GM21381 (cell line): ENCODE data around the gene PRKG1.

Source experiments
- ATAC-seq: cut with Tn5 transposase; IDR thresholded peaks from one replicate; pipeline ENCODE4 v1.9.1; 2021; ENCODE audit warnings: mild to moderate bottlenecking, moderate library complexity; ENCODE audit not compliant: unreplicated experiment

Gene PRKG1

DNA sequence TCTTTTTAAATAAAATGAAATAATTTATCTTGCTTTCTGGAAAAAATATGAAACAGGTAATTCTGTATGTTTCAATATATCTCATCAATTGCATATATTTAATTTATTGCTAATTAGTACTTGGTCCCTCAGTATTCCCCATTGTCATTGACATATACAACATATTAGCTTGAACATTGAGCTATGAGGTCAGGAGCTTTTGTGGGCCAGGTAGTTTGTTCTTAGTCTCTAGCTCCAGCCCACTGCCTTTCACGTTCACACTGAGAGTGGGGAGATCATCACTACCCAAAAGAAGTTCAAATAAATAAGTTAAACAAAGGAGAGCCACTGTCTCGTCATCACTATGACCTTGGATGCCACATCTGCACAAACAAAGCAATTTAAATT lies 1185.1 kb downstream of the PRKG1 start:
- ATAC-seq: no peak

DNA sequence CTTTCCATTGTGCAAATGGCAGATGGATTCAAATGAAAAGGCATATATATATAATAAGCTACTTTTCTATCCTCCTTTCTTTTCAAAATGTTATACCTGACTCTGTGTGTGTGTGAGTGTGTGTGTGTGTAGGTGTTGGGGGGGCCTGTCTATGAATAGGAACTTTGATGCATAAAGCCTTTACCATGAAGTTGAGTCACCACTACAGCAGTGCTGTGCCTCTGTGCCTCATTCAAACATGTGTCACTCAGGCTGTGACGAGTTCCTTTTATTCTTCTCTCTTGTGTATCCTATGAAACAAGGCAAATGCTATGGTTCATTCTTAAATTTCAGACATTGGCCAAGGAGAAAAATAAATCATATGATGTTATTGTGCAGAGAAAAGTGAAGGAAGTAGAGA lies 1187.1 kb downstream of the PRKG1 start:
- no peak for ATAC-seq

DNA sequence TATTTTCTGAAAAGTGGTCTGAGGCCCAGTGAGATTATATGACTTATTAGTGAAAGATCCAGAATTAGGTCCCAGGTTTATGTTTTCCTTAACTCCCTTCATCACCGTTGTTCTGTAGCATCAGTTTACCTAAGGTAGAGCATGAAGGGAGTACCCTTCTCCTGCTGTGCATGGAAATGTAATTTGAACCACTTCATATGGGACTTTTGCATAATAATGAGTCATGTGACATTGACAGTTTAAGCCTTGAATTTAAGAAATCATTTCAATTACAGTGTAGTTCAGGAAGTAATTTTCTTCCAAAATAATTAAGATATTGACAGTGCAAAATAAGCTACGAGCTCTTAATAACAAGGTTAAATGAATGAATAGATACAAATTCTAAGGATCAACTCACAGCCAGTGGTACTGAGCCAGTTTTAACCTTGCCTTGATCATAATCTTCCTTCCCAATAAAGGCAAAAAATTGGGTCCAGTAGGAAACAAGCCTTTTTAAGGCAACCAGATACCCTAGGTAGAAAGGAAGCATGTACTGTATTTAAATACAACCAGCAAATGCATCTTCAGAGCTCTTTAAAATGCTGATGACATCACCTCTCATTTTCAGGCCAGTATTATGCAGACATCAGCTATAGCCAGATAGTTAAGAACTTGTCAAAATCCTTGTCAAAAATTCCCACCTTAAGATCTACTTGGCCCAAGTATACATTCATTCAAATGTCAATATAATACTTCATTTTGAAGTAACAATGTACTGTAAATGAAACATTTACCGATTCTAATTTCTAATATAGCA lies 1191.0 kb downstream of the PRKG1 start:
- no peak for ATAC-seq

DNA sequence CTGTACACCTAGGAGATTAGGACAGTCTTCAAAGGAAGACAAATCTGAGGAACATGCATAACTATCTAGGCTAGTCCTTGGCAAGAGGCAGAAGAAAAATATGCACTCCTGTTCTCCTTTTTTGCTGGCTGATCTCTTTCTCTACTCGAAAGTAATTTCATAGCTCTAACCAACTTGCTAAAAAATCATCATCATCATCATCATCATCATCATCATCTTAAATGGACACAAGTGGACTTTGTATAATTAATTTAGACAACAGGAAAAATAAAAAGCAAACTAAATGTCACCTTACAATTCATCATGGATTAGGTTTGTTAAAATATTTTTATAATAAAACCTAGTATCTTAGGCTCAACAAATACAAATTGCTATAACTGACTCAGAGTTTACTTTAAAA lies 1192.6 kb downstream of the PRKG1 start:
- no peak for ATAC-seq

DNA sequence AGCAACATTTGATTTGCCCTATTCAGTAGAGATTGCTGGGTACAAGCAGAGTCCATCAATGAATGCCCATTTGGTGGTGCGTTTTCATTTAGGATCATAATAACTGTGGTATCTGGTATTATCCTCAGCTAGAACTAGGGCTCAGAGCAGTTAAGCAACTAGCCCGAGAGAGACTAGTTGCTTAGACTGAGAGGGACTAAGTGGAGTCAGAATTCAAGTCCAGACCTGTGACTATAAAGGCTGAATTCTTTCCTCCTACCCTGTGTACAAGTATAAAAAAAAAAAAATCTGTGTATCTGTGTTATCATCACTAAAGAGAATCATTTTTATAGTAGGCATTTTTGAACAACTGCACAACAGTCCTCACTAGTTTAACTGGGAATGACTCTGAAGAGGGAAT lies 1194.5 kb downstream of the PRKG1 start:
- ATAC-seq: no peak

DNA sequence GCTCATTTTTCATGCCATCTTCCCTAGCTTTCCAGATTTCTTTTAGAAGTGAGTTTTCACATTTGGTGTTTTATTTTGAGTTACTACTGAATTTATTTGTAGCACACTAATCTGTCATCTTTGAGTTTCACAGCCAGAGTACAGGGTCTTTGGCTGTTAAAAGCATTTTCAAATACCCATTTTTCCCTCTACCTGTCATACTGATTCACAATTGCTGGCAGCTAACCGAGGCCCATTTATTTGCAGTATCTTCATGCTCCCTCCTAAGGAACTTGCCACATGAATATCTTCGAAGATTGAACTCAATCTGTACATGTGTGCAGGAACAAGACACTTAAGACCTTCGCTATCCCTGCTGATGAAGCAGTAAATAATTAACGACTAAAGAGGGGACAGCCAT lies 1194.9 kb downstream of the PRKG1 start:
- no peak for ATAC-seq

DNA sequence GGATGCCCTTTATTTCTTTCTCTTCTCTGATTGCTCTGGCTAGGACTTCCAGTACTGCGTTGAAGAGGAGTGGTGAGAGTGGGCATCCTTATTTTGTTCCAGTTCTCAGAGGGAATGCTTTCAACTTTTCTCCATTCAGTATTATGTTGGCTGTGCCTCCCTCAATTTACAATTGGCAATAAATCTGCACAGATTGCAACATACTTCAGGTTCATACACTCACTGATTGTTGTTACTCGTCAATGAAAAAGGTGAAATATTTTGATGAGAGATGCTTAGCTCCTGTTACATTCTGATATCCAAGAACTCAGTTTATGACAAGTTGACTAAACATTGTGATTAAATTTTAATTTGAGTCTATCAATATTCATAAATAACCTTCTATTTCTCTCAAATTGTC lies 1201.9 kb downstream of the PRKG1 start:
- no peak for ATAC-seq

DNA sequence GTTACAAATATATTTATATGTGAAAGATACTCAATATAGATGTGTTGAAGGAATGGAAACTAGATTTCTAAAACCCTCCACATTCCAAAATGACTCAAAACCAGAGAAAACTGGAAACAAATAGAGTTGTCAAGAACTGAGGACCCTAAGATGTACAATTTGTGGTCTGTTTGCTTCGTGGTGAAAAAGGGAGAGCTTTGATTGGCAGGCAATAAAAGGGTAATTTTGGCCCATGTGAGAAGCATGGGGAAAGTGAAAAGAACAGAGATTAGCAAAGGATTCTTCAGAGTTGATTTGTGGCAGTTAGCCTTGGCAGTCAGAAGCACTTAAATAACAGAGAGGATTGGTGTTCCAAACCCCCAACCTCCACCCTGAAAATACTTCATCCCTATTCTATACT lies 1202.7 kb downstream of the PRKG1 start:
- ATAC-seq: no peak

DNA sequence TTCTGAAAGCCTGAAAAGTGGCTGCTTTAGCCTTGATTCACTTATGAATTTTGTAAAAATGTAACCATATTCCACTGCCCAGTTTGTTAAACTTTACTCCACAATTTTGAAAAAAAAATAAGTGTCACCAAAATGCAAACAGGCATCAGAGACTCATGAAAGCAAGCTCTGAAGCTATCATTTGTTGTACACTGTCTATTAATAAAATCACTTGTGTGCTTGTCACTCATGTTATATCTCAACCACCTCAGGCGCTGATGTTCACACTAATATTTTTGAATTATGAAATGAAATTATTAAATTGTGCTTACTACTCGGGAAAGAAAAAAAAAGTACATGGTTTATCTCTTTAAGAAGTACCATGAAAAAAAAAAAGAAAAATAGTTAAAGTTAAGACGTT lies 1205.3 kb downstream of the PRKG1 start:
- no peak for ATAC-seq

DNA sequence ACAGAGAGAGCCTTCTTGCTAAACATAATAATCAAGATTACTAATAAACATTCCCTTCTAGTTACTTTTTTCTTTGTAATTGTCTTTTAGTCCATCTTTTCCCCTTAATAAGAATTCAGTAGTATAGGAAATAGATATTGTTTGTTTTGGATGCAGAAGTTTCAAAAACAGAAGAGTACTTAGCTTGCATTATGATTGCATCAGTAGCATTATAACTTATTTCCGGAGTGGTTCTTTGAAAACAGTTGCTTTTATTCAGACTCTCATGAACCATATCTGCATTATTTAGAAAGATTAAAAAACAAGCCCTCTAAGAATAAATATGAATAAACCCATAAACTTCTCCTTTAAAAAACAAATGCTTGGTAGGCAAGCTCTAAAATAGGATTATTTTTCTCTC lies 1205.8 kb downstream of the PRKG1 start:
- no peak for ATAC-seq

DNA sequence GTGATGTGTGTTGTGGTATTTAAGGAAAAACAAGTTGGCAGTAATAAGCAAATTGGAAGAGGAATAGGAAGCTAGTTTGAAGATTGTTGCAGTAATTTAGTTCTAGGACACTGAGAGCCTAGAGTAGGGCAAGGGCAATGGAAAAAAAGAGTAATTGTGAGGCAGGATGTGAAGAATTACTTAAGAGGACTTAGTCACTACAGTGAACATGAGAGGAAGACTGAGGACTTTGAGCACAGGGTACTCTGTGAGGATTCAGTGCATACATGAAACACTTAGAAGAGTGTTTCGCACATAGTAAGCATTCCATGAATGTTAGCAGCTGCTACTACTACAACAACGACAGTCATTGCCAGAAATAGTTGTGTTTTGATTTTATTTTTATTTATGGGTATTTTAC lies 1208.9 kb downstream of the PRKG1 start:
- no peak for ATAC-seq

DNA sequence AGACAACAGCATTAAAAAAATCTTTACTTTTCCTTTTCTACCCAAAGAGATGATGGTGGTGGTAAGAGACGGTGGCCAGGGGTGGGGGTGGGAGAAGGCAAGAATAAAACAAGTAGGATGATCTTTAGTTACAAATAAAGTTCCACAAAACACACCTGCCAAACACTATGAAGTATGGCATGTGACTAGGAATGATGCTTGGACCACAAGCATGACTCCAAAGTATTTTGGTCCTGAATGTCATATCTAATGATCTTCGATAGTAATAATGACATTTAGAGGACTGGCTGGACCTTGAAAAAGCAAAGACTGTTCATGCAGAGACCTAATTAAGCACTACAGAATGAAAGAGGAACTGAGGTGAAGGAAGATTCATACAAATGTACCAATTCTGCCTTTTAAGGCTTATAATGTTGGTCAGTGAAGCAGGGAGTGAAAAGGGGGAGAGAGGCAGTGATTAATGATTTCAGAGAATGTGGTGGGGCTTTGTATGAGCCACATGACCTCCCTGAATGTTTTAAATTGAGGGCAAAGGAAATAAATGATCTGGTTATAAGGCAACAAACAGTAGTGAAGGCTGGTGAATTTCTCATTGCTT lies 1210.2 kb downstream of the PRKG1 start:
- ATAC-seq: no peak

DNA sequence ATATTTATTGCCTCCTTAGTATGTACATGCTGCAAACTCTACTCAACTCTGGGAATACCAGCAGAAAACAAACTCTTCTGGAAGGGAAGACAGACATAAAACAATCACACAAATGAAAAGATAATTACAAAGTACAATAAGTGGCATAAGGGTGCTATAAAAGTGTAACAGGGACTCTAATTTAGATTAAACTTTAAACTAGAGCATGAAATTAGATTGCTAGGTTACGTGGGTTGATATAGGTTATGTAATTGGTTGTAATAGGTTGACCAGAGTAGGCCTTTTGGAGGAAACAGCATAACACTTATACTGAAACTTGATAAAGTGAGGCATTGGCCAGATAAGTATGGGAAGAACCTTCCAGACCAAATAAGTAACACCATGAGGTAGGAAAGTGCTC lies 1213.6 kb downstream of the PRKG1 start:
- no peak for ATAC-seq

DNA sequence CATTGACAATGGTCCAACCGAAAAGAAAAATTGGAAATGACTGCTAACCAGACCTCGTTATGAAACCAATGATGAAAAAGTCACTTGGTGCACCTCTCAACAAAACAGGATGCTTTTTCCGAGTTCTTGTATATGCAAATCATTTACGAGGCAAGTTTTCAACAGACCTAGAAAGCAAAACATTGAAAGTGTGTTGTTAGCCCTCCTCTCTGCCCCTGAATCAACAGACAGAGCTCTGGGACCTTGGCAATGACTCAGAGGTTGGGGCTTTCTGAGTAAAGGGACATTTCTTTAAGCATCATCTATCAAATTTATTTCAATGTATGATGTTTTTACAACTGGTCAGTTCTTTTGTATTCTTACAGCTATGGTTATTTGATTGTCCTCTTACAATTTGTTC lies 1223.5 kb downstream of the PRKG1 start:
- ATAC-seq: no peak

DNA sequence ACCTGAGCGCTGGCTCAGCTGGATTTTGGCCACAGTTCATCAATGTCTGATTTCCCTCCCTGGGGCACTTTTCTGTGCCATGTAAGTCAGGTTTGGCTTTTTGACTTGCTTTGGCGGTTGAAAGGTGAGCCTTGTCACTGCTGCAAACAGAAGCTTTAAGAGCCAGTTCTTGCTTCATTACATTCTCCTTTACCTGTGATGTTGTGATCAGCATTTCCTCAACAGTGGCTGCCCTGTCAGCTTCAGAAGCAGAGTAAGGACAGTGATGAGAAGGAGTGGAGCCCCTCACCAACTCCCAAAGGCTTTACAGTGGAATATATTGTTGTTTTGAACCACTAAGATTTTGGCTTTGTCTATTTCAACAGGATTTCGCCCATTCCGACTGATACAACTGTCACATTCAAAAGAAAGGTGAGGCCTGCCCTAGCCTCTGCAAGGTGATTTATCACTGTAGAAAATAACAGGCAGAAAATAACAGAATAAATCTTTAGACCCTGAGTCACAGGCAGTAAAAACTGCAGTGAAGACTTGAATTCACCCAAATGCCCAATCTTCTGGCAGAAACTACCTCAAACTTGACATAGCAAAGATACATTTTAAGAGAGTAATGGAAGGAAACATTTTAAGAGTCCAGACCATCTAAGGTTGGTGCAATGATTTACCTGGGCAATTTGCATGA lies 1226.5 kb downstream of the PRKG1 start:
- no peak for ATAC-seq

DNA sequence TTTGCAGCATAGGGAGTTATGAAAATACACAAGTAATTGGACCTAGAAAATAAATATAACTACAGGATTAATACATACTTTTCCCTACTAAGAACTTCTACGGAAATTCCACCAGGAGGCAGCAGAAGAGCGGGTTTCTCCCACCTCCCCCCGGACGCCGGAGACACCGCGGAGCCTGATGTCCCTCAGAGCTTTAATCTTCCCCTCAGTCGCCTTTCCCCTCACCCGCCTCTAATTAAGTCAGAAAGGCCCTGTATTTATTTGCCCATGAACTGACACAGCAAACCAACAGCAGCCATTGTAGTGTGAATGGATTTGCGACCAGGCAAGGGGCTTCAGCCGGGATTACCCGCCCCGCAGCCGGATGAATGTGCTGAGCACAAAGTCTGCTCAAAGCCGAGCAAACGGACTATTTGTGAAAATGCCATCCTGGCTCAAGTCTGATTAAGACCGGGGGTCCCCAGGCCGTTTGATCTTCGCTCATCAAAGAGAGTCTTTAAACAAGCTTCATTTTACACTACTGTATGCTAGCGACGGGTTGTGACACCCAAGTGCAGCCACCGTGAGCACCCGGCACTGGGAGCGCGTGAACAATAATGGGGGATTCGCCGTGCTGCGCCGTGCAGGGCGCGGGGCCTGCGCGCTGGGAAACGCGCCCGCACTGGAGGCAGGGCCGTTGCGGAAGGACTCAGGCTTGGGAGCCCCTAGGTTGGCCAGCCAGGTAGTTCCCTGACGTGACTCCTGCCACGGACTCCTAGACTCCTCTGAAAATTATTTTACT lies 1234.2 kb downstream of the PRKG1 start:
- peak; percentile 81 for ATAC-seq

DNA sequence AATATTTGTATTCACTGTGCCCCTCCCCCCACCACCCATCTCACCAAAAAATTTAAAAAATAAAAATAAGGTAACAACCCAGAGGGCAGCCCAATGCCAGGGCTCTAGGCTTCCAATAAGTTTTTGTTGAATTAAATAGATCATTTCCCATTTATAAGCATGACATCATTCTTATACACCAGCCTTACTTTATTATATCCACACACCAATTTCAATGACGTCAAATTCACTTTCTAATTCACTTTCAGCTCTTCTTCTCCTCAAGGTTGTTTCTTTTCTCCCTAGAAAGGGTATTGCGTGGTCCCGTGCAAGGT lies 1238.6 kb downstream of the PRKG1 start:
- ATAC-seq: no peak

DNA sequence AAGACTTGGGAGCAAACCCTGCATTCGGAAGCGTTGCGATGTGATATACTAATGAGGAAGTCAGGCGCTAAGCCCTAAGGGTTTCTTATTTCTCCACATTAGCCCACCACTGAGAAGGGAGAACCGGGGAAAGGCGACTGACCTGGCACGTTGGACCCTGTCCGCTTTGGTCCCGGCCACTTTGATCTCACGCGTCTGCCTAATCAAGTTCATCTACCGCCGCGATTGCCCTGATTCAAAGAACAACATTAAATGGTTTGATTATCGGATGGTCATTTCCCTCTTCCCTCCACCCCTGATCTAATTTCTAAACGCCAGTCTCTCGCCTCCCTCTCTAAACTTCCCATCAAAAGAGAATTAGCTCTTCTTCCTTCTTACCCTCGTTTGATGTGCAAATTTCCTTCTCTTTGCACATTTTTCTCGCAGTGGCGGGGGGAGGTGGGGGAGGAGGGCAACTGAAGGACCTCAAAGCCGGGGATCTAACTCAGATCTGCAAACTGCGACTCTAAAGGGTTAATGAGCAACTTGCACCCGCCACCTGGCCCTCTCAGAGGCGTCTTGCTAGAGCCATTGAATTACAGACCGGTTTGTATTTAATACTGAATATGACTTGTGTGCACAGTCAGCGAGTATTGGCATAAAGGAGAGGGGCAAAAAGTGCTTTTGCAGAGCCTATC lies 1239.1 kb downstream of the PRKG1 start:
- no peak for ATAC-seq

DNA sequence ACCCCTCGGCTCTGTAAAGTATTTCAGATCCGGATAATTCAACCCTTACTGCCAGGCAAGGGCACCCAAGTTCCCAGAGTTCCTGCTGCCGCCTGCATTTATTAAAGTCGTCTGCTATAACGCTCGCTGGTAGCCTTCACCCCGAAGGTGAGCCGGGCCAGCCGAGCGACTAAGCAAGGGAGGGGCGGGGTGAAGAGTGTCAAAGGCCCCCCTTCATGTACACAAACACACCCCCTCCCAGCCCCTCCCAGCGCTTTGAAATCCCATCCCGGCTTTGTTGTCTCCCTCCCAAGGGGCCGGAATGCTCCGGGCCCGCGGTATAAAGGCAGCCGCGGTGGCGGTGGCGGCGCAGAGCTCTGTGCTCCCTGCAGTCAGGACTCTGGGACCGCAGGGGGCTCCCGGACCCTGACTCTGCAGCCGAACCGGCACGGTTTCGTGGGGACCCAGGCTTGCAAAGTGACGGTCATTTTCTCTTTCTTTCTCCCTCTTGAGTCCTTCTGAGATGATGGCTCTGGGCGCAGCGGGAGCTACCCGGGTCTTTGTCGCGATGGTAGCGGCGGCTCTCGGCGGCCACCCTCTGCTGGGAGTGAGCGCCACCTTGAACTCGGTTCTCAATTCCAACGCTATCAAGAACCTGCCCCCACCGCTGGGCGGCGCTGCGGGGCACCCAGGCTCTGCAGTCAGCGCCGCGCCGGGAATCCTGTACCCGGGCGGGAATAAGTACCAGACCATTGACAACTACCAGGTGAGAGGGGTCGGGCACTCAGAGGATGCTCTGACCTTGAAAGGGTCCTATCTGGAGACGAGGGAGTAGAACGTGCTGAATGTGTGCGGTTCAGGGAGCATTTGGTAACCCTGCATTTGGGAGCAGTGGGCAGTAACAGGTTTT lies 1239.9 kb downstream of the PRKG1 start, which contains the start of gene DKK1:
TSS of gene DKK1 (plus strand) at position 349 of the 889 bp plus-strand sequence. CDS start at position 503, 154 bp downstream.
- ATAC-seq: peak; percentile 64
